Glomerular visceral epithelial cell (primary cell): ENCODE data around the gene SCCPDH.

ENCODE experiments used
- DNase-seq: peaks from one replicate; pipeline ENCODE4 v3.0.0-alpha.2; 2016; ENCODE audit errors: extremely low spot score

SCCPDH gene

GRCh38 chr1:246785494-246786111 is 61.4 kb downstream of the SCCPDH start:
- DNase-seq = no peak

- DNase-seq = no peak
Measured at GRCh38 chr1:246786606-246787238, 62.5 kb downstream of the SCCPDH start.

GRCh38 chr1:246787781-246788513 is 63.7 kb downstream of the SCCPDH start:
- DNase-seq = no peak

- no peak for DNase-seq
Measured at GRCh38 chr1:246788895-246789338, 64.7 kb downstream of the SCCPDH start.

GRCh38 chr1:246789454-246790339 is 65.5 kb downstream of the SCCPDH start:
- DNase-seq = no peak

GRCh38 chr1:246790364-246790763 is 66.2 kb downstream of the SCCPDH start:
- no peak for DNase-seq

- DNase-seq = no peak
Measured at GRCh38 chr1:246790833-246791232, 66.6 kb downstream of the SCCPDH start.

GRCh38 chr1:246791303-246791918 is 67.2 kb downstream of the SCCPDH start:
- DNase-seq = no peak

GRCh38 chr1:246792603-246793002 is 68.4 kb downstream of the SCCPDH start:
- DNase-seq = no peak

- DNase-seq = no peak
Measured at GRCh38 chr1:246793356-246793896, 69.2 kb downstream of the SCCPDH start.

- no peak for DNase-seq
Measured at GRCh38 chr1:246794048-246794827, 70.0 kb downstream of the SCCPDH start.

- DNase-seq = no peak
Measured at GRCh38 chr1:246794828-246795671, 70.8 kb downstream of the SCCPDH start.

- no peak for DNase-seq
Measured at GRCh38 chr1:246795906-246796694, 71.9 kb downstream of the SCCPDH start.

GRCh38 chr1:246797157-246797556 is 72.9 kb downstream of the SCCPDH start:
- DNase-seq = no peak

GRCh38 chr1:246797597-246797996 is 73.4 kb downstream of the SCCPDH start:
- no peak for DNase-seq

GRCh38 chr1:246798107-246798506 is 73.9 kb downstream of the SCCPDH start:
- DNase-seq = no peak

- no peak for DNase-seq
Measured at GRCh38 chr1:246798606-246799496, 74.6 kb downstream of the SCCPDH start.

- no peak for DNase-seq
Measured at GRCh38 chr1:246800356-246800755, 76.1 kb downstream of the SCCPDH start.
